T-helper 17 cell (primary cell): ENCODE results near the gene SMIM10L2A. TPM values are rescaled to one million over a fixed set of nuclear protein-coding genes. Genes with fewer than 3 reads are reported as not detected.

ENCODE experiments used
- ATAC-seq: fragments of 150-1000 bp; cut with Tn5 transposase; 2 replicates; pipeline ENCODE4 v1.10.0; 2021; ENCODE audit warnings: mild to moderate bottlenecking, moderate library complexity
- DNase-seq, 3 donors: peaks; one replicate each; pipeline versions ENCODE4 v3.0.0 to v3.0.0-alpha.2; 2020 to 2021
- H3K9me3 ChIP-seq: one replicate; pipeline ENCODE4 v1.7.0; 2013; ENCODE audit warnings: low read length, mild to moderate bottlenecking; ENCODE audit not compliant: control insufficient read depth, poor library complexity, severe bottlenecking
- H3K27ac Mint-ChIP-seq: one replicate; pipeline ENCODE4 v1.8.0; 2022; ENCODE audit warnings: mild to moderate bottlenecking, moderate library complexity, mixed read lengths
- H3K27me3 Mint-ChIP-seq: one replicate; pipeline ENCODE4 v1.8.0; 2022; ENCODE audit warnings: mixed read lengths
- H3K36me3 Mint-ChIP-seq: one replicate; pipeline ENCODE4 v1.8.0; 2022; ENCODE audit warnings: low read depth, mixed read lengths
- H3K4me1 Mint-ChIP-seq: one replicate; pipeline ENCODE4 v1.8.0; 2022; ENCODE audit warnings: mild to moderate bottlenecking, mixed read lengths
- H3K4me3 Mint-ChIP-seq: one replicate; pipeline ENCODE4 v1.8.0; 2022; ENCODE audit warnings: mild to moderate bottlenecking, moderate library complexity, mixed read lengths
- total RNA-seq, 4 donors: library from RNA in 2 of 4; stranded (reverse) in 2 of 4; gene quantifications; one replicate each; pipeline ENCODE4 v1.2.3 and lab custom pipeline; 2022 to 2026

SMIM10L2A gene
- total RNA-seq, 2 donors from 2014 or later, result 0.37 to 0.45 TPM

DNA sequence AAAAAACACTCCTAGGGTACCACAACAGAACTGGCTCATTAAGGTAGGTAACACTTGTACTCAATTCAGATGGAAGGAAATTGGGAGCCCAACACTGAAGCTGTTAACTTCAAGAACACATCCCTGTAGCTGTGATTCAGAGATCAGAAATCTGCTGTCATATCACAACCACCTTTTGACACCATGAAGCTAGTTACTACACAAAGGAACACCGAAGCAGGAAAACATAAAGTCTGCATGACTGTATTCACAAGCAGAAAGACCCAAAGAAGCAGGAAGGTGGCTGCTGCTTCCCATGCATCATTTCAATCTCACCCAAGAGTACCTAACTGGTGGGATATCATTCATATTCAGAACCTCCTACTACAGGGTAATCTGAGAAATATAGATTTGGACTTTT, 7.7 kb downstream of the SMIM10L2A start:
- no peak overlapping the region for H3K4me3 Mint-ChIP-seq
- no peak overlapping the region for H3K27ac Mint-ChIP-seq
- ATAC-seq (no peak), DNase-seq (no peak)
- H3K27me3 Mint-ChIP-seq, result no peaks in the 10 kb centered on the region
- no peaks in the 10 kb centered on the region for H3K9me3 ChIP-seq
- no peaks in the 10 kb centered on the region for H3K4me1 Mint-ChIP-seq
- H3K36me3 Mint-ChIP-seq, result no peaks in the 10 kb centered on the region

- DNase-seq, result no peak
- H3K4me3 Mint-ChIP-seq, result no peak overlapping the region
- no peaks in the 10 kb centered on the region for H3K4me1 Mint-ChIP-seq
- H3K27me3 Mint-ChIP-seq, result no peaks in the 10 kb centered on the region
- no peak for ATAC-seq
- no peaks in the 10 kb centered on the region for H3K9me3 ChIP-seq
- no peak overlapping the region for H3K27ac Mint-ChIP-seq
- no peaks in the 10 kb centered on the region for H3K36me3 Mint-ChIP-seq
Measured at GRCh38 chrX:135431886-135432285, 10.1 kb downstream of the SMIM10L2A start.

- no peak for ATAC-seq
- no peaks in the 10 kb centered on the region for H3K27me3 Mint-ChIP-seq
Measured at GRCh38 chrX:135432453-135432852, 10.7 kb downstream of the SMIM10L2A start.

DNA sequence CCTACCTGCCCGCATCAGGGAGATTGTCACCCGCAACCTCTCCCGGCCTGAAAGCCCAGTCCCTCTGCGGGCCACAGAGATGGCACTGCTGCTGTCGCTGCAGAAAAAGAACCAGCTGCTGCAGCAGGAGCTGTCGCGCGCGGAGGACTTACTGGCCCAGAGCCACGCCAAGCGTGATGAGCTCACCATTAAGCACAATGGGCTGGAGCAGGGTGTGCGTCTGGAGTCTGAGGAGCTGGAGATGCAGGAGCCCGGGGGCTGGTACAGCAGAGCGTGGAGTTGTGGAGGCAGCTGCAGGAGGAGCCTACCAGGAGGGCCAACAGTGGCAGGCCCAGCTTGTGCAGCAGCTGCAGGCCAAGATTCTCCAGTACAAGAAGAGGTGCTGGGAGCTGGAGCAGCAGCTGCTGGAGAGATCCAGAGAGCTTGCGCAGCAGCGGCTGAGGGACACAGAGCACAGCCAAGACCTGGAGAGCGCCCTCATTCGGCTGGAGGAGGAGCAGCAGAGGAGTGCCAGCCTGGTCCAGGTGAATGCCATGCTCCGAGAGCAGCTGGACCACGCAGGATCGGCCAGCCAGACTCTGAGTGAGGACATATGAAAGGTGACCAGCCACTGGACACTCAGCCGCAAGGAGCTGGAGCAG, 11.3 kb downstream of the SMIM10L2A start:
- DNase-seq (no peak), ATAC-seq (no peak)
- H3K27me3 Mint-ChIP-seq, result no peaks in the 10 kb centered on the region
- H3K36me3 Mint-ChIP-seq, result no peaks in the 10 kb centered on the region
- H3K4me3 Mint-ChIP-seq, result no peak overlapping the region
- H3K9me3 ChIP-seq, result no peaks in the 10 kb centered on the region
- no peak overlapping the region for H3K27ac Mint-ChIP-seq
- H3K4me1 Mint-ChIP-seq, result no peaks in the 10 kb centered on the region

More at GRCh38 chrX:135432453-135432852, 10.7 kb downstream of the SMIM10L2A start:
- Mint-ChIP-seq H3K36me3 (no peaks in the 10 kb centered on the region), H3K27ac (no peak overlapping the region), H3K4me1 (no peaks in the 10 kb centered on the region), H3K4me3 (no peak overlapping the region)
- no peak for DNase-seq
- no peaks in the 10 kb centered on the region for H3K9me3 ChIP-seq

GRCh38 chrX:135433531-135434257, 11.9 kb downstream of the SMIM10L2A start:
- no peaks in the 10 kb centered on the region for H3K27me3 Mint-ChIP-seq
- H3K4me1 Mint-ChIP-seq, result no peaks in the 10 kb centered on the region
- no peak overlapping the region for H3K27ac Mint-ChIP-seq
- H3K4me3 Mint-ChIP-seq, result no peak overlapping the region
- no peak for ATAC-seq
- H3K9me3 ChIP-seq, result no peaks in the 10 kb centered on the region
- DNase-seq, result no peak
- H3K36me3 Mint-ChIP-seq, result no peaks in the 10 kb centered on the region

GRCh38 chrX:135434258-135435138, 12.8 kb downstream of the SMIM10L2A start:
- Mint-ChIP-seq H3K27ac (no peak overlapping the region), H3K4me1 (no peaks in the 10 kb centered on the region), H3K27me3 (no peaks in the 10 kb centered on the region), H3K4me3 (no peak overlapping the region), H3K36me3 (no peaks in the 10 kb centered on the region)
- no peaks in the 10 kb centered on the region for H3K9me3 ChIP-seq
- no peak for DNase-seq
- no peak for ATAC-seq

GRCh38 chrX:135435139-135435922, 13.6 kb downstream of the SMIM10L2A start:
- Mint-ChIP-seq H3K27ac (no peak overlapping the region), H3K27me3 (no peaks in the 10 kb centered on the region), H3K4me3 (no peak overlapping the region), H3K36me3 (no peaks in the 10 kb centered on the region), H3K4me1 (no peaks in the 10 kb centered on the region)
- ATAC-seq (no peak), DNase-seq (no peak)
- H3K9me3 ChIP-seq, result no peaks in the 10 kb centered on the region

GRCh38 chrX:135435933-135436332, 14.2 kb downstream of the SMIM10L2A start:
- Mint-ChIP-seq H3K27me3 (no peaks in the 10 kb centered on the region), H3K4me1 (no peaks in the 10 kb centered on the region), H3K4me3 (no peak overlapping the region), H3K36me3 (no peaks in the 10 kb centered on the region), H3K27ac (no peak overlapping the region)
- DNase-seq, result no peak
- H3K9me3 ChIP-seq, result no peaks in the 10 kb centered on the region
- ATAC-seq, result no peak

- no peaks in the 10 kb centered on the region for H3K9me3 ChIP-seq
- Mint-ChIP-seq H3K4me1 (no peaks in the 10 kb centered on the region), H3K4me3 (no peak overlapping the region)
Measured at GRCh38 chrX:135436456-135436855, 14.7 kb downstream of the SMIM10L2A start.

DNA sequence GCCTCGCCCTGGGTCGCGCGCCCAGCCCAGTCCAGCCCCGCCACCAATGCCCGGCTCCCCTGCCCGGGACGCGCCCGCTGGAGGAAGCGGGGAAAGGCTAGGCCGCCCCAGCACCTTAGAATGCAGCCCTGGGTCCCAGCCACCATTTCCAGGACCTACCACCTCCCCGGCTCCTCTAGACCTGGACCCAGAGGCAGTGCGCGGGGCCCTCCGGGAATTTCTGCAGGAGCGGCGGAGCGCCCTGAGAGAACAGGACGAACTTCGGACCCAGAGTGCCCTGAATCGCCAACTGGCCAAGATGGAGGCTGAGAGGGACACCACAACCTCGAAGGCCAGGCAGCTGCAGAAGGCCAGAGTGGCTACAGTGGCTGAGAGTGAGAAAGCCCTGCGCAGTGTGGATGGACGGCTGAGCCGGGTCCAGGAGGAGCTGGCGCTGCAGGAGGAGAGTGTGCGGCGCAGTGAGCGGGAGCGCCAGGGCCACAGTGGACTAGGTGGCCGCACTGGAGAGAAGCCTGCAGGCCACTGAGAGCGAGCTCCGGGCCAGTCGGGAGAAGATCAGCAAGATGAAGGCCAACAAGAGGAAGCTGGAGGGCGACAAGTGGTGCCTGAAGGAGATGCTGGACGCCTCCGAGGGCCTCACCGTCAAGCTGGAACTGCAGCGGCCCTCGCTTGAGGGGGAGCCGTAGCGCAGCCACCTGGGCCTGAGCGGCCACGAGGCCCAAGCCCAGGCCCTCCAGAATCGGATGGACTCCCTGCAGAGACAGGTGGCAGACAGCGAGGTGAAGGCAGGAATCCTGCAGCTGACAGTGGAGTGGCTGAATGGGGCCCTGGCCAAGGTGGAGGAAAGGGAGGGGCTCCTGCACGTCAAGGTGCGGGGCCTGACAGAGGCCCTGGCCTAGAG, 15.5 kb downstream of the SMIM10L2A start:
- no peaks in the 10 kb centered on the region for H3K9me3 ChIP-seq
- no peaks in the 10 kb centered on the region for H3K27me3 Mint-ChIP-seq
- ATAC-seq, result no peak
- no peak for DNase-seq
- H3K36me3 Mint-ChIP-seq, result no peaks in the 10 kb centered on the region
- H3K4me3 Mint-ChIP-seq, result no peak overlapping the region
- H3K27ac Mint-ChIP-seq, result no peak overlapping the region
- no peaks in the 10 kb centered on the region for H3K4me1 Mint-ChIP-seq

More at GRCh38 chrX:135436456-135436855, 14.7 kb downstream of the SMIM10L2A start:
- H3K36me3 Mint-ChIP-seq, result no peaks in the 10 kb centered on the region
- no peak overlapping the region for H3K27ac Mint-ChIP-seq
- no peak for ATAC-seq
- no peaks in the 10 kb centered on the region for H3K27me3 Mint-ChIP-seq
- no peak for DNase-seq

GRCh38 chrX:135437867-135438733, 16.4 kb downstream of the SMIM10L2A start:
- H3K4me3 Mint-ChIP-seq, result no peak overlapping the region
- no peaks in the 10 kb centered on the region for H3K9me3 ChIP-seq
- DNase-seq (no peak), ATAC-seq (no peak)
- H3K27ac Mint-ChIP-seq, result no peak overlapping the region
- H3K4me1 Mint-ChIP-seq, result no peaks in the 10 kb centered on the region
- H3K36me3 Mint-ChIP-seq, result no peaks in the 10 kb centered on the region
- H3K27me3 Mint-ChIP-seq, result no peaks in the 10 kb centered on the region
